Stimulated activated CD4-positive, alpha-beta T cell treated with anti-CD3 and anti-CD28 coated beads, Interleukin-1b, Interleukin-23, amount 100 ng/mL, for 24 hours (primary cell): ENCODE results near the gene SLC30A7.
"Not testable (repeated sequence)": the region's sequence is repeated elsewhere in the genome, so short reads cannot be mapped to it uniquely, and the experiment has no call there.

ENCODE experiments used
- DNase-seq, 4 experiments: peaks; one replicate each; pipeline ENCODE4 v3.0.0-alpha.2; 2020; ENCODE audit warnings: low read depth in 4 of 4, low spot score in 1 of 4

SLC30A7 gene

GRCh38 chr1:100936194-100936967, 40.5 kb downstream of the SLC30A7 start:
- DNase-seq = no peak

DNA sequence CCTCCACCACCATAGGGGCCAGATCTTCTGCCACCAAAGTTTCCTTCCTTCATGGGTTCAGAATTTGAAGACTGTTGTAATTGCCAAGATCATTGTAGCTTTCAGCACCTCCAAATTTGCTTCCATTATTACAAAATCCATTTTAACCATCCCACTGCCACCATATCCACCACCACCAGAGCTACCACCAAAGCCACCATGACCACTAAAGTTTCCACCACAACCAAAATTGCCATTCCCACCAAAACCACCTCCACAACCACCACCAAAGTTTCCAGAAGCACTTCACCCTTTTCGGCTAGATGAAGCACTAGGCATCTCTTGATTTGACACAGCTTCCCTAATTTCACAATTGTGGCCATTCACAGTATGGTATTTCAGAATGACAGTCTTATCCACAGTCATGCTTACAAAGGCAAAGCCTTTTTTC, 45.2 kb downstream of the SLC30A7 start:
- no peak for DNase-seq

DNA sequence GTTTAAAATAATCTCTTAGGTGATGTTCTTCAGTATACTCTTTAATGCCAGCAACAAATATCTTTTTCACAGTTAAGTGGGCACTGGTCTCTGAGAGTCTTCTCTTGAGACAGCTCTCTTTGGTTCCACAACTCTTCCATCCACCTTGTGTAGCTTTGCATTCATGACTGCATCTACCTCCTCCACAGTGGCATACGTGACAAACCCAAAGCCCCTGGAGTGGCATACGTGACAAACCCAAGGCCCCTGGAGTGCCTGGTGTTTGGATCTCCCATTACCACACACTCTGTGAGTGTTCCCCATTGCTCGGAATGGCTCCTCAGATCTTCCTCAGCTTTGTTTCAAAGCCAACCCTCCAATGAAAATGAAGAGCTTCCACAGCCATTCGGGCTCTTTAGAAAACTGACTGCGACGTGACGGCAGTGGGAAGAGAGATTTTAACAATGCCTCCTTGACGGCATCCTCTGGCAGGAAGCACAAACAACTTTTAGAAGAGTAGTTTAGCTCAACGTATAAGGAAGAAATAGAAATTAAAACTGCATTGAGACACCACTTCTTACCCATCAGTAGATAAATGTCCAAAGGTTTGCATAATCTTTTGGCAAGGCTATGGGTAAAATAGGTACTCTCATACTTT, 45.8 kb downstream of the SLC30A7 start:
- DNase-seq = no peak

- DNase-seq = no peak
Measured at GRCh38 chr1:100942304-100943046, 46.6 kb downstream of the SLC30A7 start.

DNA sequence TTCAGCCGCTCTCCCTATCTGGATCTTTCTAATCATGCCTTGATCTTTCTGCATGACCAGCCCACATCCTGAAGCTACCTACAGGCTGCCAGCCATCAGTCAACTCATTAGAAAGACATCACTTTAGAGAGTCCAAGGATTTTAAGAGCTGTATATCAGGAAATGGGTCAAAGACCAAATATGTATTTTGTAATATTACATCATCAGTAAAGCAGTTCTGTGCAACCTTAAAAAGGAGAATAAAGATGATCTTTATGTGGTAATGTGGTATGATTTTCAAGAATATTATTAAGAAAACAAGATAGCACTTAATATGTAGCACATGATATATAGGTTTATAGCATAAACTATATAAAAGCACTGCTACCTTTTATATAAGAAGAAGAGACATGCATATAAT, 47.6 kb downstream of the SLC30A7 start:
- no peak for DNase-seq

GRCh38 chr1:100946064-100946463, 50.2 kb downstream of the SLC30A7 start:
- DNase-seq = not testable (repeated sequence)

GRCh38 chr1:100947816-100948215, 51.9 kb downstream of the SLC30A7 start:
- DNase-seq = not testable (repeated sequence)

DNA sequence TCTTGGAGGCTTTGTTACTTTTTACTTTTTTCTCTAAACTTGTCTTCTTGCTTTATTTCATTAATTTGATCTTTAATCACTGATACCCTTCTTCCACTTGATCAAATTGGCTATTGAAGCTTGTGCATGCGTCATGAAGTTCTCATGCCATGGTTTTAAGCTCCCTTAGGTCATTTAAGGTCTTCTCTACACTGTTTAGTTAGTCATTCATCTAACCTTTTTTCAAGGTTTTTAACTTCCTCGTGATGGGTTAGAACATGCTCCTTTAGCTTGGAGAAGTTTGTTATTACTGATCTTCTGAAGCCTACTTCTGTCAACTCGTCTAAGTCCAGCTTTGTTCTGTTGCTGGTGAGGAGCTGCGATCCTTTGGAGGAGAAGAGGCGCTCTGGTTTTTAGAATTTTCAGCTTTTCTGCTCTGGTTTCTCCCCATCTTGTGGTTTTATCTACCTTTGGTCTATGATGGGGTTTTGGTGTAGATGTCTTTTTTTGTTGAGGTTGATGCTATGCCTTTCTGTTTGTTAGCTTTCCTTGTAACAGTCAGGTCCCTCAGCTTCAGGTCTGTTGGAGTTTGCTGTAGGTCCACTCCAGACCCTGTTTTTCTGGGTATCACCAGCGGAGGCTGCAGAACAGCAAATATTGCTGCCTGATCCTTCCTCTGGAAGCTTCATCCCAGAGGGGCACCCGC, 53.0 kb downstream of the SLC30A7 start:
- DNase-seq = not testable (repeated sequence)

GRCh38 chr1:100949515-100950158, 53.7 kb downstream of the SLC30A7 start:
- not testable (repeated sequence) for DNase-seq

DNA sequence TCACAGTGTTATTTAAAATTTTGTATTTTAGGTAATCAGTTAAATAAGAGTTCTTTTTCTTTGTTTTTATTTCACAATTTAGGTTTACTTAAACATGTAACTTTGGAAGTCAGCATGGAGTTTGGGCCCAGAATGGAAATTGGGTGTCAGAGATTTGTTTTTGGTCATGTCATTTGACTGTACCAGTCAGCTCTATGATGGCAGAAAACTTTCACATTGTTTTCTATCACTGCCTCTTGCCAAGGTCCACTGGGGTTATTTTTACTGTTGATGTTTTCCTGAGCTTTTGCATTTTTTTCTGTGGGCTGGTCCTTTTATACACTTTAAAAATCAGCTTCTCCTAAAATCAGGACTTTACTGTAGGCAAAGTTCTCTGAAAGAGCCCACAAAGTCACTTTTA, 54.4 kb downstream of the SLC30A7 start:
- no peak for DNase-seq

GRCh38 chr1:100950781-100951180, 54.9 kb downstream of the SLC30A7 start:
- no peak for DNase-seq

- no peak for DNase-seq
Measured at GRCh38 chr1:100952104-100952745, 56.3 kb downstream of the SLC30A7 start.

- not testable (repeated sequence) for DNase-seq
Measured at GRCh38 chr1:100952970-100953369, 57.1 kb downstream of the SLC30A7 start.

- no peak for DNase-seq
Measured at GRCh38 chr1:100953960-100954730, 58.3 kb downstream of the SLC30A7 start.

DNA sequence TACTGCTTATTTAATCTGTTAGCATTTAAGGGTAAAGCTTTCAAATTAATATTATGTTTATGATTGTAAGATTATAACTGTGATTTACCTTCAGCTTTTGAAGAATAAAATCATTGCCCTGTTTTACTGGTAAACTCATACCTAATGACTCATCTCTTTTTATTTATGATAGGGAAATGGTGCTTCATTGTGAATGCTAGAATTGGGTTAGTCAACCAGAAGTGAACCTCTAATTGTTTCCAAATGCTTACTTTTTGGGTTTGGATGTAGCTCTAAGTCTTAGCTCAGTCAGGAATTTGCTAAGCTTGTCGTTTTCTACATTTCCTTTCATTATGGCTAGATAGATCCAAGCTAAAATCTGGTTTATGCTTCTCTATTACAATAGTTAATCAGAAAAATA, 59.4 kb downstream of the SLC30A7 start:
- DNase-seq = no peak

GRCh38 chr1:100959502-100960060, 63.7 kb downstream of the SLC30A7 start:
- DNase-seq = no peak

- DNase-seq = no peak
Measured at GRCh38 chr1:100960098-100960497, 64.2 kb downstream of the SLC30A7 start.

DNA sequence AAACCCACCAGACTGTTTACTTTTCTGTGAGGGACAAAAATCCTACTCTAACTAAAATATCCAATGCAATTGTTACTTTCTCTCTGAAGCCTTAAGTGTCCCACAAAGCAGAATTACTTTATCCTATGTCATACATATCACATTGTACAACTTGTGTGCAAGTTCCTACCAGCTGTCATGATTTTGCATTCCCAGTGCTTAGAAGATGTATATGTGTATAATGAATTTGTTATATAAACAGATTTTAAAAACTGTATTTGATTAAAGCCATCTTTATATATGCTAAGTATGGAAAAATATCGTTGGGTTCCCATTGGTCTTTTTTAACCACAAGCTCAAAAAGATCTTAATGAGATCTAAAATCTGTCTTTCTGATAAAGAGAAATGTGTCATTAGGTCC, 72.7 kb downstream of the SLC30A7 start:
- no peak for DNase-seq

DNA sequence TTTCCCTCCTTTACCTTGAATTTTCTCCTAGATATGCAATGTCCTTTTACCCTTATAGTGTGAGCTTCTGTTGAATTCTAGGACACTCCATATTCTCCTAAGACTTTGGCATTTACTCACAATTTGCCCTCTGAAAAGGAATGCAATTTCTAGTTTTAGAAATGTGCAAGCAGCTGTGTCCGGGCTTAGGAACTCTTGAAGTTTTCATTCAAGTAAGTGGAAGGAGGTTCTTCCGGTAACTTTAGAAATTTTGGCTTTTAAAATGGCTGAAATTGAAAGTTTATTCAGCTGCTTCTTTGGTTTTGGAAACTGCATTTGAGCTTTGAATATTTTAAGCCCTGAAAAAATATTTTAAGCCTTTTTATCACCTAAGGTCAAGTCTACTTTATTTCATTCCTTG, 73.4 kb downstream of the SLC30A7 start:
- DNase-seq = no peak
